HG03378 (cell line): Measurements from ENCODE around the gene MRC2.
"Not testable (repeated sequence)": the region's sequence is repeated elsewhere in the genome, so short reads cannot be mapped to it uniquely, and the experiment has no call there.

Experiments used
- ATAC-seq: cut with Tn5 transposase; IDR thresholded peaks from one replicate; pipeline ENCODE4 v1.9.1; 2021; ENCODE audit warnings: mild to moderate bottlenecking, moderate library complexity; ENCODE audit not compliant: unreplicated experiment

The MRC2 gene

DNA sequence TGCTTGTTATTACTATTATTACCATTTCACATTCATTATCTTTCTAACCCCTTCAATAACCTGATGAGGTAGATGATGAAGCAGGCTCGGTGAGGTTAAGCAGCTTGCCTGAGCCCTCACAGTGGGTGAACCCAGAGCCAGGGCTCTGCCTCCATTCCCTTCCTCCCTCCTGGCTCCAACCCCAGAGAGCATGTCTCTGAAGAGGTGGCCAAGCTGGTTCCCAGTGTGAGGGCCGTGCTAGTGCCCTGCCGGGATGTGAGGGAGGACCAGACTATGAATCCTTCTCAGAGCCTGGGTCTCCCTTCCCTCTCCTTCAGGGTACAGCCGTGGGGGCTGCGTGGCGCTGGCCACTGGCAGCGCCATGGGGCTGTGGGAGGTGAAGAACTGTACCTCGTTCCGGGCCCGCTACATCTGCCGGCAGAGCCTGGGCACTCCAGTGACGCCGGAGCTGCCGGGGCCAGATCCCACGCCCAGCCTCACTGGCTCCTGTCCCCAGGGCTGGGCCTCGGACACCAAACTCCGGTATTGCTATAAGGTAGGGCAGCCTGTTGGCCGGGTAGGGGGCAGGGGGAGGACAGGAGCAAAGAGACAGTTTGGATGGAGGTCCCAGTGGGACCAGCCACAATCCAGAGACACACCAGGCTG is 49.6 kb downstream of the MRC2 start:
- no peak for ATAC-seq

DNA sequence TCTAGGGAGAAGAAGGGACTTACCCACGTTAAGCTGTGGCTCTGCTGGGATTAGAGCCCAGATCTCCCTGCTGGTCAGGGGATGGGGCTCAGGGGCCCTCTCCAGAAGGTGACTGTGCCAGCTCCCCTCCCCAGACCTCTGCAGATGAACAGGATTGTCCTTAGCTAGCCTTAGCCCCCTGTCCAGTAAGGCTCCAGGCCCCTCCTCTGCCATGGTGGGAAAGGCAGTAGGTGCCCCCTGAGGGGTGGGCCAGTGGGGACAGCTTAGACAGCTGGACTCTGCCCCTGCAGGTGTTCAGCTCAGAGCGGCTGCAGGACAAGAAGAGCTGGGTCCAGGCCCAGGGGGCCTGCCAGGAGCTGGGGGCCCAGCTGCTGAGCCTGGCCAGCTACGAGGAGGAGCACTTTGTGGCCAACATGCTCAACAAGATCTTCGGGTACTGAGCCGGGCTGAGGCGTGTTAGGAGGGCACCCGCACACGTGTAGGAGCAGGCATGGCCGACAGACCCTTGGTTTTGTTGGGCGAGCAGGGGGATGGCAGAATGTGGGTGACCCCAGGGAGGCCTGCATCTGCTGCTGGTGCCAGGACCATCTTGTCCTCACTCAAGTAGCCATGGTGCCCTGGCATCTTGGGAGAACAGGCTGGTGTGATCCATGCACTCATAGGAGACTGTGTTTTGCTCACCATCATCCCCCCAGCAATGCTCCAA is 50.9 kb downstream of the MRC2 start:
- no peak for ATAC-seq

DNA sequence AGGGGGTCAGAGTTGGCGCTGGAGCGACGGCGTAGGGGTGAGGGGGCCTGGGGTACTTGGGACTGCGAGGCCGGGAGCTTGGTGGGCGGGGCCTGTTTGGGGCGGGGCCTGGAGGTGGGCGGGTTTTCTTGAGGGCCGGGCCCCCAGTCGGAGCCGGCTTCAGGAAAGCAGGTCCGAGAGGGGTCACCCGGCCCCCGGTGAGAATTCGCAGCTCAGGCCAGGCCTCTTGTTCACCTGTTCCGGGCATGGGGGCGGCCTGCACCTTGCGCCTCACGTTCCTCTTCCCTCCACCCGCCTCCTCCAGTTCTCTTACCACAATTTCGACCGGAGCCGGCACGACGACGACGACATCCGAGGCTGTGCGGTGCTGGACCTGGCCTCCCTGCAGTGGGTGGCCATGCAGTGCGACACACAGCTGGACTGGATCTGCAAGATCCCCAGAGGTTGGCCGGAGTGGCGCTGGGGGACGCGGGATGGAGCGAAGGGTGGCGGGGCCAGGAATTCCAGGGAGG is 52.5 kb downstream of the MRC2 start:
- no peak for ATAC-seq

DNA sequence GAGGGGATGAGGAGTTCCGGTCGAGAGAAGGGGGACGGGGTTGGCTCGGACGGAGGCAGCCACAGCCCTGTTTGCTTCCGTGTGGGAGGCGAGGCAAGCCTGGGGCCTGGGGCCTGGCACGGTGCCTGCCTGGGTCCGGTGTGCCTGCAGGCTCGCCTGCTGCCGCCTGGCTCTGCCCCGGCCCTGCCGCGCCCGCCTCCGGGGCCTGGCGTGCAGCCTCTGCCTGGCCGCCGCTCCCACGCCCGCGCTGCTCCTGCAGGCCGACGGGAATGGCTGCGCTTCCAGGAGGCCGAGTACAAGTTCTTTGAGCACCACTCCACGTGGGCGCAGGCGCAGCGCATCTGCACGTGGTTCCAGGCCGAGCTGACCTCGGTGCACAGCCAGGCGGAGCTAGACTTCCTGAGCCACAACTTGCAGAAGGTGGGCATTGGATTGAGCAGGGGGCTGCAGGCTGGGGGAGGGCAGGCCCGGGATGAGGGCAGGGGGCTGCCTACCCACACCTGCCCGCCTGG is 53.1 kb downstream of the MRC2 start:
- no peak for ATAC-seq

DNA sequence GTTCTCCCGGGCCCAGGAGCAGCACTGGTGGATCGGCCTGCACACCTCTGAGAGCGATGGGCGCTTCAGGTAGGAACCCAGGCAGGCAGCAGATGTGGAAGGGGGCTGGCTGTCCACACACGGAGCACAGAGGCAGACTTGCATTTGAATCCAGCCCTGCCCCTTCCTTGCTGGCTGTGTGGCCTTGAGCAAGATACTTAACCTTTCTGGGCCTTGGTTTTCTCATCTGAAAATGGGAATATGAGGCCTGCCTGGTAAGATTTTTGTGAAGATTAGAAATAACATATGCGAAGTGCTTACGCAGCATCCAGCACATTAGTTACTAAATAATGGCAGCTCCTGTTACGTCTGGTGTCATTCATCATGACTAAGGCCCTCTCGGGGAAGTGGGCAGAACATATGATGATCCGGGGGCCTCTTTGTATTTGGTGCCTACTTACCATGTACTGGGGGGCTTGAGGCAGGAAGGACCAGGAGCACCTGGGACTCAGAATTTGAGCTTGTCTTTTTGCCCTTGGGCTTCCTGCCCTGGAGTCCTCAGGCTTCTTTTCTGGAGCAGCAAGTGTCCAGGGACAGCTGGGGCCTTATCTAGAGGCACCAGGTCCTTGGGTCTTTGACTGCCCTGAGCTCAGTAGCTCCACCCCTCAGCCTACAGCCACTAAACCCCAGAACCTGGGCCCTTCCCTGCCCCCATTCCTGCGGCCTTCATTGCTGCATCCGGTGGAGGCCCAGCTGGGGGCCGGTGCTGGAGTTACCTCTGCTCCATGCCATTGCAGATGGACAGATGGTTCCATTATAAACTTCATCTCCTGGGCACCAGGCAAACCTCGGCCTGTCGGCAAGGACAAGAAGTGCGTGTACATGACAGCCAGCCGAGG is 53.8 kb downstream of the MRC2 start:
- no peak for ATAC-seq

DNA sequence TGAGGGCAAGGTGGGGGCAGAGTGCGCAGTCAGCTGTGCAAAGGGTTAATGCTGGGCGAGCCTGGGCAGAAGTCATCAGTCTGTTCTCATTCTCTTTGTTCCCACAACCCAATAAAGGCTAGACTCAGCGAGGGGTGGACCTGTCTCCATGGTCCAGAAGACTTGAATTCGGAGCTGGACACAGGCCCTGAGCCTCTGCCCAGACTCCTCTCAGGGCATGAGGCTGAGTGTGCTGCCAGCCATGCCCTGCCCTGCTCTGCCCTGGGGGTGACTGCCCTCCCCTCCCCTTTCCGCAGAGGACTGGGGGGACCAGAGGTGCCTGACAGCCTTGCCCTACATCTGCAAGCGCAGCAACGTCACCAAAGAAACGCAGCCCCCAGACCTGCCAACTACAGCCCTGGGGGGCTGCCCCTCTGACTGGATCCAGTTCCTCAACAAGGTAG is 54.5 kb downstream of the MRC2 start:
- no peak for ATAC-seq

DNA sequence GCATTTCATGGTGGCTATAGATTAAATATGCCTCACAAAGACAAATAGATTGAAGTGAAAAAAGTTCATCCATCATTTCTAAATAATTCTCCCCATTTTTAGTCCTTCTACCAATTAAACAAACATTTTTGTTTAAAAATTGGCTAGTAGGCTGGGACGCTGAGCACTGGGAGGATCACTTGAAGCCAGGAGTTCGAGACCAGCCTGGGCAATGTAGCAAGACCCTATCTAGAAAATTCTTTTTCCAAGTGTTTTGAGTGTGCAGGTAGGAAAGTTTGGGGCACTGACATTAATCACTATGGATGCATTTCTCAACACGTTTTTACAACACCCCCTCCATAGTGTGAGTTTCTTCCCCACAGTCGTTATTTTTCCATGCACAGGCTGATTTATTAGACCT is 56.7 kb downstream of the MRC2 start:
- ATAC-seq, result no peak

DNA sequence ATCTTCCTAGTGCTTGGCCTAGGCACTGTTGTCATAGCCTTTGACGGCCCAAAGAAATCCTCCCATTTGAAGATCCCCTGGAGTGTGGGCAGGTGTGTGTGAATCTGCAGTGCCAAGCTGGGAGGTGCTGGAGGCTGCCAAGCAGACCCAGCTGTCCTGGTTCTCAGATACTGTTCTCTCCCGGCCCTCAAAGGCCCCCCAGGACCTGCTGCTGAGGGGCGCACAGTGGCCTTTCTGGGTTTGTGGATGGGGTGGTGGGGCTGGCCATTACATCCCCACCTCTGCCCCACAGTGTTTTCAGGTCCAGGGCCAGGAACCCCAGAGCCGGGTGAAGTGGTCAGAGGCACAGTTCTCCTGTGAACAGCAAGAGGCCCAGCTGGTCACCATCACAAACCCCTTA is 60.5 kb downstream of the MRC2 start:
- ATAC-seq, result no peak

DNA sequence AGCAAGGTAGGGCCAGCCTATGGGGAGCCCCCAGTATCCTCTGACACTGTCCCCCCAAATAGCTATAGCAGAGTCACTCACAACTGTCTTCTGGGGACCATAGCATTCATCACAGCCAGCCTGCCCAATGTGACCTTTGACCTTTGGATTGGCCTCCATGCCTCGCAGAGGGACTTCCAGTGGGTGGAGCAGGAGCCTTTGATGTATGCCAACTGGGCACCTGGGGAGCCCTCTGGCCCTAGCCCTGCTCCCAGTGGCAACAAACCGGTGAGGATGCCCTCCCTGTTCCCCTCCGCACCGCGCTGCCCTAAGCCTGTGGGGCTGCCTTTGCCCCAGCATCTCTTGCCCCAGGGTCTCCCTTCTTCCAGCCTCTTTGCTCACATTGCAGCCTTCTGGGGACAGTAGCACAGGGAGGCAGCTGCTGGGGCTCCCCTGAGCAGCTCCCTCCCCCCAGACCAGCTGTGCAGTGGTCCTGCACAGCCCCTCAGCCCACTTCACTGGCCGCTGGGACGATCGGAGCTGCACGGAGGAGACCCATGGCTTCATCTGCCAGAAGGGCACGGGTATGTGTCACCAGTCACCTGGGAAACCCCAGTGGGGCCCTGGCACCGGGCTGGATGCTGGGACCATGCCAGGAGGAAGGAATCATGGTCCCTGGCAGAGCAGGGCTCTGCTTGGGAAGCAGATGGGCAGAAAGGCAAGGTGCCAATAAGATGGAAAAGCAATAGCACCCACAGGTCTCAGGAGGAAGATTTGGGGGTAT is 61.1 kb downstream of the MRC2 start:
- no peak for ATAC-seq

DNA sequence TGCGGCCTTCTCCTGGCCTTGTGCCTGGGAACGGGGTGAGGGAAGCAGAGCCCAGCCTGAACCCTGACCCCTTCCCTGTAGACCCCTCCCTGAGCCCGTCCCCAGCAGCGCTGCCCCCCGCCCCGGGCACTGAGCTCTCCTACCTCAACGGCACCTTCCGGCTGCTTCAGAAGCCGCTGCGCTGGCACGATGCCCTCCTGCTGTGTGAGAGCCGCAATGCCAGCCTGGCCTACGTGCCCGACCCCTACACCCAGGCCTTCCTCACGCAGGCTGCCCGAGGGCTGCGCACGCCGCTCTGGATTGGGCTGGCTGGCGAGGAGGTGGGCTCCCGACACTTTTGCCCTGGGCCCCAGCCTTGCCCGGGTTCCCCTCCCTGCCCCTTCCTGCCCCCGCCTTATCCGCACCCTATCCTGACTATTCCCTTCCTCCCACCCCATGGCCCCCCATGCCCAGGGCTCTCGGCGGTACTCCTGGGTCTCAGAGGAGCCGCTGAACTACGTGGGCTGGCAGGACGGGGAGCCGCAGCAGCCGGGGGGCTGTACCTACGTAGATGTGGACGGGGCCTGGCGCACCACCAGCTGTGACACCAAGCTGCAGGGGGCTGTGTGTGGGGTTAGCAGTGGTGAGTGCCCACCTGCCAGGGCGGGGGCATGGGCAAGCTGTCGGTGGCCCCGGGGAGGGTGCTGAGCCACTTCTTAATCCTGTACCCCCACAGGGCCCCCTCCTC is 62.1 kb downstream of the MRC2 start:
- ATAC-seq, result no peak

DNA sequence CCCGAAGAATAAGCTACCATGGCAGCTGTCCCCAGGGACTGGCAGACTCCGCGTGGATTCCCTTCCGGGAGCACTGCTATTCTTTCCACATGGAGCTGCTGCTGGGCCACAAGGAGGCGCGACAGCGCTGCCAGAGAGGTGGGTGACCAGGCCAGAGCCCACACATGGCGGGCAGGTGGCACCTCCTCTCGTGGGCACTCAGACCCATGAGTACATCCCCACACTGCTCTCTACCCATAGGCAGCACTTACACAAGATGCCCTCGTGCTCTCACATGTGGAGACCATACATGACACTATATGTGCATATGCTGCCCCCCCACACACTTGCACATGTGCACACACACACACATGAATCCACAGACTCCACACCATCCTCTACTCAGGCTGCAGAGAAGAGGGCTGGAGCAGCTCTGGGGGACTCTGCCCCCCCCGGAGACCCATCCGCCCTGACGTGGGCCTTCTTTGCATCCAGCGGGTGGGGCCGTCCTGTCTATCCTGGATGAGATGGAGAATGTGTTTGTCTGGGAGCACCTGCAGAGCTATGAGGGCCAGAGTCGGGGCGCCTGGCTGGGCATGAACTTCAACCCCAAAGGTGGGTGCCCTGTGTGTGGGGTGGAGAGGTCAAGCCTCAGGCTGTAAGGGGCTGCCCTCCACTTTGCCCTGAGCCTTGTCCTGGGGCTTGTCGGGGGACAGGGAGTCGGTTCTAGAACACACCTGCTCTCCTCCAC is 62.9 kb downstream of the MRC2 start:
- no peak for ATAC-seq

DNA sequence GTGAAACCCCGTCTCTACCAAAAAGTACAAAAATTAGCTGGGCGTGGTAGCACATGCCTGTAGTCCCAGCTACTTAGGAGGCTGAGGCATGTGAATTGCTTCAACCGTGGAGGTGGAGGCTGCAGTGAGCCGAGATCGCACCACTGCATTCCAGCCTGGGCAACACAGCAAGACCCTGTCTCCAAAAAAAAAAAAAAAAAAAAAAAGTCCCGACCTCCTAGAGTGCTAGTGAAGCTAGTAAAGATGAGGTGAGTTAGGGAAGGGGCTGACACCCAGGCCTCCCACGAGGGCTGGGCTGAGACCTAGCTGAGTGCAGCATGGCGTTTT is 64.1 kb downstream of the MRC2 start:
- ATAC-seq, result not testable (repeated sequence)

DNA sequence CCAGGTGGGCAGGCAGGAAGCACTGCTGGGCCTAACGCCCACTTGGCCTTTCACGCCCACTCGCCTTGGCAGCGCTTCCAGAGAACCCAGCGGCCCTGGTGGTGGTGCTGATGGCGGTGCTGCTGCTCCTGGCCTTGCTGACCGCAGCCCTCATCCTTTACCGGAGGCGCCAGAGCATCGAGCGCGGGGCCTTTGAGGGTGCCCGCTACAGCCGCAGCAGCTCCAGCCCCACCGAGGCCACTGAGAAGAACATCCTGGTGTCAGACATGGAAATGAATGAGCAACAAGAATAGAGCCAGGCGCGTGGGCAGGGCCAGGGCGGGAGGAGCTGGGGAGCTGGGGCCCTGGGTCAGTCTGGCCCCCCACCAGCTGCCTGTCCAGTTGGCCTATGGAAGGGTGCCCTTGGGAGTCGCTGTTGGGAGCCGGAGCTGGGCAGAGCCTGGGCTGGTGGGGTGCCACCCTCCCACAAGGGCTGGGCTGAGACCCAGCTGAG is 64.7 kb downstream of the MRC2 start:
- ATAC-seq, result no peak

DNA sequence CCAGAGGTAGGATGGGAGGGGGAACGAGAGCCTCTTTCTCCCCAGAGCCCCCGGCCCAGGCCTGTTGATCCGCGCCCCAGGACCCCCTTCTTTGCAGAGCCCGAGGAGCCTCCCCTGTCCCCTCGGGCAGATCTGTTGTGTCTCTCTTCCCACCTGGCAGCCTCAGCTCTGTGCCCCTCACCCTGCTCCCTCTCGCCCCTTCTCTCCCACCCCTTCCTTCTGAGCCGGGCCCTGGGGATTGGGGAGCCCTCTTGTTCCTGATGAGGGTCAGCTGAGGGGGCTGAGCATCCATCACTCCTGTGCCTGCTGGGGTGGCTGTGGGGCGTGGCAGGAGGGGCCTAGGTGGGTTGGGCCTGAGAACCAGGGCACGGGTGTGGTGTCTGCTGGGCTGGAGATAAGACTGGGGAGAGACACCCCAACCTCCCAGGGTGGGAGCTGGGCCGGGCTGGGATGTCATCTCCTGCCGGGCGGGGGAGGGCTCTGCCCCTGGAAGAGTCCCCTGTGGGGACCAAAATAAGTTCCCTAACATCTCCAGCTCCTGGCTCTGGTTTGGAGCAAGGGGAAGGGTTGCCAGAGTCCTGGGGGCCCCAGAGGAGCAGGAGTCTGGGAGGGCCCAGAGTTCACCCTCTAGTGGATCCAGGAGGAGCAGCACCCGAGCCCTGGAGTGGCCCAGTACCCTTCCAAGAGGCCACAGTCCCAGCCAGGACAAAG is 65.4 kb downstream of the MRC2 start:
- ATAC-seq, result no peak

DNA sequence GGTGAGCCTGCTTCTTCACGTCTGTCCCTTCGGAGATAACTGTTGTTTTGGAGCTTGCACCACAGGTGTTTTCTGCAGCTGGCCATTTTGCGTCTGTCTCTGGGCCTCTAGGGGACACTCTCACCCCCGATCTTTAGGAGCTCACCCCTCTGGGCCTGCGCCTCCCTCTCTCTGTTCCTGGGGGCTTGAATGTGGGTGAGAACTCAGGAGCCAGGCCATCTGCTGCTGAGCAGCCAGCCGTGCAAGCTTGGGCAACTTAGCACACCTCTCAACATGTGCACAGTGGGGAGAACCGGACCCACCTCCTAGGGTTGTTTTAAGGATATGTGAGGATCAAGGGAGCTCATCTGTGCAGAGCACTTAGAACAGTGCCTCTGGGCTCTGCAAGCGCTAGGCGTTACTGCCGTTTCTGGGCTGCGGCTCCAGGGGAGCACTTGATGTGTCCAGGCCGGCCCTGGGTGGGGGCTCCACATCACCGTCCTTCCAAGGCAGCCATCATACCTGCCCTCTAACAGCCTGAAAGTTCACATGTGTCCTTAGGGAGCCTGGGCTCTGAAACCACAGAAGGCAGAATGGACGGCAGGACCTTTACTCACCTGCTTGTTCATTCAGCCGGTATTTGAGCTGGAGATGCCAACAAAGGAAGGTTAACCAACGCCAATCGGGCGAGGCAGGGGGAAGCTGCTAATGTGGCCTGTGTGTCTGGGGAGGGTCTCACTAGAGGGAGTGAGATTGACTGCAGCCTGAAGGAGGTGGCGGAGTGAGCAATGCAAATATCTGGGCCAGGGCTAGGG is 66.3 kb downstream of the MRC2 start:
- no peak for ATAC-seq

DNA sequence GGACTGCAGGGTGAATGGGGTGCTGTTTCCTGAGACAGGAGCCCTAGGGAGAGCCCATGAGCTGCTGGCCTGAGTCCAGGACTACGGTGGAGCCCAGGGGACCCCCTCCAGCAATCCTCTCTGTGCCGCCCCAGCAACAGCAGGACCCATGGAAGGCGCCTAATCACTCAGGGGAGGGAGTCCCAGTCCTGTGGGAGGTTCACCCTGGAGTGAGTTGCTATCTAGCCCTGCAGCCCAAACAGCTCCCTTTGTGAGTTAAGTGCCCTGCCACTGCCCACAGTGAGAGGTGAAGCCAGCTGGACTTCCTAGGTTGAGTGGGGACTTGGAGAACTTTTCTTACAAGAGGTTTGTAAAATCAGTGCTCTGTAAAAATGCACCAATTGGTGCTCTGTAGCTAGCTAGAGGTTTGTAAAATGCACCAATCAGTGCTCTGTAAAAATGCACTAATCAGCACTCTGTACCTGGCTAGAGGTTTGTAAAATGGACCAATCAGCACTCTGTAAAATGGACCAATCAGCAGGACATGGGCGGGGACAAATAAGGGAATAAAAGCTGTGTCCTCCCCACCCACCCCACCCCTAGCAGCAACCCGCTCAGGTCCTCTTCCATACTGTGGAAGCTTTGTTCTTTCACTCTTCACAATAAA is 67.7 kb downstream of the MRC2 start:
- not testable (repeated sequence) for ATAC-seq

DNA sequence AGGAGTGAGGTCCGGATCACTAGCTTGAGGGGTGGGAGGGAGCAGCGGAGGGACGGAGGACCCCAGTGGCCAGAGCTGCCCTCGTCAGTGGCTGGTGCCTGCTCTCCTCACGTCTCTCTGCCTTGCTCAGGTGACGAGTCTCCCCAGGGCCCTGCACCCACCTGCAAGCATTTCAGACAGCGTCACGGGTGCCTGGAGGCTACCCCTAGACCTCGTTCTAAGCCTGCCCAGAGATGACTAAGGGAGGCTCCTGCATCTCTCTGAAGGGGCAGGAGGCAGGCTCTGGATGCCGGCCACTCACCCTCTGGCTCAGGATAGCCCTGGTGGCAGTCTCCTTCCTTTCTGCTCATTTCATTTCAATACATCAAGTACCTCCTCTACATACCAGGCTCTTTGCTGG is 68.8 kb downstream of the MRC2 start:
- no peak for ATAC-seq
